ENCODE data around the gene STOML2. TPM values are rescaled to one million over a fixed set of nuclear protein-coding genes. Genes with fewer than 3 reads are reported as not detected.

Gene STOML2
- total RNA-seq, 4 donors from 2014 or later, result 67.2 to 97.7 (median 93.7) TPM

GRCh38 chr9:35110327-35110761 is 7.4 kb upstream of the STOML2 start:
- no peaks in the 10 kb centered on the region for H3K9me3 ChIP-seq
- peak overlapping the region in 3 of 4 donors; percentile 68 to 90 (median 79) for H3K4me3 ChIP-seq
- 15 to 20% methylated on average over 3 of the region's 3 CpGs for WGBS, 2 donors
- TF ChIP-seq CTCF (IDR thresholded peaks at IDR 0.05), result no peak
- peak in 1 of 2 donors; percentile 32 for TF ChIP-seq EP300 (IDR thresholded peaks at IDR 0.05)
- TF ChIP-seq POLR2A (IDR thresholded peaks at IDR 0.05), result no peak
- DNase-seq (ENCODE audit: low spot score in 2 of 2), result no peak
- peaks cover 0 to 37% (median 12%) of the 10 kb centered on the region in 3 donors for H3K36me3 ChIP-seq
- H3K27ac ChIP-seq, result peak overlapping the region; percentile 90 to 99 (median 93)
- peaks cover 0 to 61% (median 45%) of the 10 kb centered on the region in 4 donors for H3K4me1 ChIP-seq
- H3K27me3 ChIP-seq, result no peaks in the 10 kb centered on the region

- no peaks in the 10 kb centered on the region for H3K9me3 ChIP-seq
- H3K36me3 ChIP-seq, result peaks cover 0 to 49% (median 16%) of the 10 kb centered on the region in 3 donors
- no peak overlapping the region for H3K4me3 ChIP-seq
- peaks cover 0 to 50% (median 34%) of the 10 kb centered on the region in 4 donors for H3K4me1 ChIP-seq
- H3K27ac ChIP-seq, result peak overlapping the region in 2 of 4 donors; percentile 92 to 99
- TF ChIP-seq POLR2A (IDR thresholded peaks at IDR 0.05) (no peak), CTCF (IDR thresholded peaks at IDR 0.05) (no peak), EP300 (IDR thresholded peaks at IDR 0.05) (no peak)
- WGBS, 2 donors, result 59 to 70% methylated on average over 7 to 8 of the region's 8 CpGs
- H3K27me3 ChIP-seq, result no peaks in the 10 kb centered on the region
- DNase-seq (ENCODE audit: low spot score in 2 of 2), result no peak
Observed at GRCh38 chr9:35108946-35109575, 6.1 kb upstream of the STOML2 start.

- no peaks in the 10 kb centered on the region for H3K9me3 ChIP-seq
- no peaks in the 10 kb centered on the region for H3K27me3 ChIP-seq
- H3K4me3 ChIP-seq, result no peak overlapping the region
- 87 to 89% methylated on average over 6 of the region's 6 CpGs for WGBS, 2 donors
- peak overlapping the region in 1 of 4 donors; percentile 2 for H3K27ac ChIP-seq
- DNase-seq (ENCODE audit: low spot score in 2 of 2), result no peak
- peaks cover 0 to 50% (median 16%) of the 10 kb centered on the region in 3 donors for H3K36me3 ChIP-seq
- peaks cover 0 to 50% (median 31%) of the 10 kb centered on the region in 4 donors for H3K4me1 ChIP-seq
- TF ChIP-seq EP300 (IDR thresholded peaks at IDR 0.05), result no peak
- TF ChIP-seq POLR2A (IDR thresholded peaks at IDR 0.05), result no peak
- no peak for TF ChIP-seq CTCF (IDR thresholded peaks at IDR 0.05)
Observed at GRCh38 chr9:35108461-35108860, 5.5 kb upstream of the STOML2 start.

- H3K36me3 ChIP-seq, result peaks cover 0 to 50% (median 16%) of the 10 kb centered on the region in 3 donors
- WGBS, 2 donors, result 81 to 82% methylated on average over 14 to 16 of the region's 18 CpGs
- no peak overlapping the region for H3K4me3 ChIP-seq
- no peak for DNase-seq (ENCODE audit: low spot score in 2 of 2)
- no peaks in the 10 kb centered on the region for H3K27me3 ChIP-seq
- no peaks in the 10 kb centered on the region for H3K9me3 ChIP-seq
- TF ChIP-seq CTCF (IDR thresholded peaks at IDR 0.05) (no peak), EP300 (IDR thresholded peaks at IDR 0.05) (no peak), POLR2A (IDR thresholded peaks at IDR 0.05) (no peak)
- peak overlapping the region in 1 of 4 donors; percentile 2 for H3K27ac ChIP-seq
- H3K4me1 ChIP-seq, result peaks cover 0 to 45% (median 26%) of the 10 kb centered on the region in 4 donors
Observed at GRCh38 chr9:35107297-35108290, 4.7 kb upstream of the STOML2 start.
